Kidney epithelial cell (primary cell): Measurements from ENCODE around the gene LRTM2. TPM values are rescaled to one million over a fixed set of nuclear protein-coding genes. Genes with fewer than 3 reads are reported as not detected.

Source experiments
- DNase-seq: peaks from one replicate; pipeline ENCODE4 v3.0.0-alpha.2; 2010; ENCODE audit warnings: low read depth
- H3K27me3 ChIP-seq: 2 replicates; pipeline ENCODE4 v1.6.0; 2011; ENCODE audit warnings: low read length; ENCODE audit not compliant: control insufficient read depth, insufficient read depth
- H3K36me3 ChIP-seq: 2 replicates; pipeline ENCODE4 v1.5.1; 2011; ENCODE audit warnings: low read length; ENCODE audit not compliant: control insufficient read depth, insufficient read depth
- H3K4me3 ChIP-seq: 2 replicates; pipeline ENCODE4 v1.5.1; 2011; ENCODE audit warnings: low read depth, mild to moderate bottlenecking, control low read depth, low read length
- total RNA-seq: library from RNA; depleted of rRNA; stranded (reverse); fragments of >200 nt; gene quantifications from 2 replicates; pipeline ENCODE4 v1.2.3, GENCODE V29; 2015
- TF ChIP-seq, protein P1 (sequence below): IDR thresholded peaks from 2 replicates; pipeline ENCODE4 v1.5.1; 2011; ENCODE audit warnings: mild to moderate bottlenecking, moderate library complexity, low read length, control low read depth, inconsistent platforms; ENCODE audit not compliant: insufficient read depth, poor library complexity, severe bottlenecking

LRTM2 gene
- total RNA-seq, 1 donor from 2014 or later = not detected

- DNase-seq = no peak
- no peaks in the 10 kb centered on the region for H3K36me3 ChIP-seq
- TF ChIP-seq, protein P1, sequence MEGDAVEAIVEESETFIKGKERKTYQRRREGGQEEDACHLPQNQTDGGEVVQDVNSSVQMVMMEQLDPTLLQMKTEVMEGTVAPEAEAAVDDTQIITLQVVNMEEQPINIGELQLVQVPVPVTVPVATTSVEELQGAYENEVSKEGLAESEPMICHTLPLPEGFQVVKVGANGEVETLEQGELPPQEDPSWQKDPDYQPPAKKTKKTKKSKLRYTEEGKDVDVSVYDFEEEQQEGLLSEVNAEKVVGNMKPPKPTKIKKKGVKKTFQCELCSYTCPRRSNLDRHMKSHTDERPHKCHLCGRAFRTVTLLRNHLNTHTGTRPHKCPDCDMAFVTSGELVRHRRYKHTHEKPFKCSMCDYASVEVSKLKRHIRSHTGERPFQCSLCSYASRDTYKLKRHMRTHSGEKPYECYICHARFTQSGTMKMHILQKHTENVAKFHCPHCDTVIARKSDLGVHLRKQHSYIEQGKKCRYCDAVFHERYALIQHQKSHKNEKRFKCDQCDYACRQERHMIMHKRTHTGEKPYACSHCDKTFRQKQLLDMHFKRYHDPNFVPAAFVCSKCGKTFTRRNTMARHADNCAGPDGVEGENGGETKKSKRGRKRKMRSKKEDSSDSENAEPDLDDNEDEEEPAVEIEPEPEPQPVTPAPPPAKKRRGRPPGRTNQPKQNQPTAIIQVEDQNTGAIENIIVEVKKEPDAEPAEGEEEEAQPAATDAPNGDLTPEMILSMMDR = no peak
- peaks cover 8% of the 10 kb centered on the region for H3K27me3 ChIP-seq
- H3K4me3 ChIP-seq = no peak overlapping the region
Observed at GRCh38 chr12:1799882-1800400, 20.4 kb upstream of the LRTM2 start.

DNA sequence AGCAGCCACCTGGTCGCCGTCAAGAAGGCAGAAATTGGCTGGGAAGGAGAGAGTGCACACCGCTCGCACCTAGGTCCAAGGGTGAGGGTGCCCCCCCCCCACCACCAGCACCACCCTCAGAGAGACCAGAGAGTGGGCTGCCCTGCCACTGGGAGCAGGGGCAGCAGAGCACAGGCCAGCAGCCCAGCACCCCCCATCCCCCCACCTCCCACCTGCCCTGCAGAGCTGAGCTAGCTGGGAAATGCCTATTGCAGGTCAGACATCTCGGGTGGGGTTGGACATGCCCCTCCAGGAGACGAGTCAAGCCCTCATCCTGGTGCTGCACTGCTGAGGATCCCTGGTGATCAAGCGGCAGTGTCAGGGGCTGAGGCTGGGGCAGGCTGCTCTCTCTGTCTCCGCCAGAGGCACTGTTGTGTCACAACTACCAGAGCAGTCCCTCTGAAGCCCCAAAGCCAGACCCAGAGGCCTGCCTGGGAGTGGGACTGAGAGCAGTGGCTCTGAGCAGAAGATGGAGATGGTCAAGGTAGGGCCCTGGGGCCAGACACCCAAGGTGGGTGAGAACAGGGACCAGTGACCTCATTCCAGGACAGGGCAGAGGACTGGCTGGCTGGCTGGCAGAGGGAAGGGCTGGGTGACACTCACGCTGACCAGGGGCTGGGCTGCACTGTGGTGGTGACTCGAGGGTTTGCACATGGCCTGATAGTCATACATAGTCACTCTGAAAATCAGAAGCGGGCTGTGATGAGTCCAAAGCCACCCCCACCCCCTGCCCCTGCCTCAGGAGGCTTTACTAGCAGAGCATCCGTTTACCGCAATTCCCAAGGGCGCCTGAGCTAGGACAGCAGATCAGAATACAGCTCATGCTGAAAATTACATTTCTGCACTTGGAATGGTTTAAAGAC is 19.7 kb upstream of the LRTM2 start:
- TF ChIP-seq, protein P1 = peak; percentile 6
- Histone ChIP-seq H3K27me3 (peaks cover 8% of the 10 kb centered on the region), H3K36me3 (no peaks in the 10 kb centered on the region), H3K4me3 (no peak overlapping the region)
- DNase-seq = no peak

- TF ChIP-seq, protein P1 = no peak
- H3K4me3 ChIP-seq = no peak overlapping the region
- H3K36me3 ChIP-seq = no peaks in the 10 kb centered on the region
- H3K27me3 ChIP-seq = peaks cover 8% of the 10 kb centered on the region
- no peak for DNase-seq
Observed at GRCh38 chr12:1801303-1801975, 18.9 kb upstream of the LRTM2 start.

- TF ChIP-seq, protein P1 = no peak
- Histone ChIP-seq H3K36me3 (no peaks in the 10 kb centered on the region), H3K27me3 (no peaks in the 10 kb centered on the region), H3K4me3 (no peak overlapping the region)
- DNase-seq = no peak
Observed at GRCh38 chr12:1803736-1804135, 16.6 kb upstream of the LRTM2 start.

DNA sequence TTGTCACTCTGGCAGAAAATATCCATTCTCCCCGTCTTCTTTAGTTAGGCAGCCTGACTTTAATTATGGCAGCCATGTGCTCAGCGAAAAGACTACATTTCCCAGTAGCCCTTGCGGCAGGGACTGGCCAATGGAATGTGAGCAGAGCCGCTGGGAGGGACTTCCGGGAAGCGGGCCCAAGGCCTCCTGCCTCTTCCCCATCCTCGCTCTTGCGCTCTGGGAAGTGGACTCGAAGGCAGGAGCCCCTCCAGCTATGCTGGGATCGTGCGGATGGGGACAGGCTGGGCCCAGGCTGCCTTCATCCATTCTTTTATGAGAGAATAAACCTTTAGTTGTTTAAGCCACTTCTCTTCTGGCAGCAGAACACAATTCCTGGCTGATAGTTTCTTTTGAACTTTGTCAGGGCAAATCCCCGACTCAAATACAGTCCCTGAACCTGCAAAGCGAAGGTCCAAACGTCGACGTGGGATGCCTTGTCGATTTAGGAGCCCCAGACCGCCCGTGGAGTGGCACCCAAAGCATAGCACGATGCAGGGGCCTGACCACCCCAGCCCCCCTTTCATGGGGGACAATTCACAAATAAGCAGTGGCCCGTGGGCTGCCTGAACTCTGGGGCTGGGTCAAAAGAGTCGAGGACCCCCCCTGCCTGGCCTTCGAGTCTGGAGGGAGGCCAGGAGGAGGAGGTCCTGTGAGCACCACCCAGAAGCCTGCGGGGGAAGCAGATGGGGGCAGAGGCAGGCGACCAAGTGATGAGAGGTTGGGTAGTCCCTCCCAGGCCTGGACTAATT is 15.6 kb upstream of the LRTM2 start:
- Histone ChIP-seq H3K27me3 (no peaks in the 10 kb centered on the region), H3K36me3 (no peaks in the 10 kb centered on the region), H3K4me3 (no peak overlapping the region)
- TF ChIP-seq, protein P1 = no peak
- DNase-seq = peak; percentile 58
